ENCODE results near the gene TEAD4. TPM values are rescaled to one million over a fixed set of nuclear protein-coding genes. Genes with fewer than 3 reads are reported as not detected.

TEAD4 gene
- total and polyA plus RNA-seq, 2 experiments from 2014 or later: 68.1 to 145 TPM

GRCh38 chr12:3022961-3023360, 63.8 kb downstream of the TEAD4 start (continued):
- no peak for TF ChIP-seq EZH2phosphoT487 (IDR thresholded peaks at IDR 0.05; ENCODE audit: unreplicated experiment)
- no peak for TF ChIP-seq REST (IDR thresholded peaks at IDR 0.05; ENCODE audit: unreplicated experiment)
- no peak for TF ChIP-seq ZNF114 (CRISPR knock-in tag; IDR thresholded peaks at IDR 0.05)

GRCh38 chr12:3028108-3028507, 68.9 kb downstream of the TEAD4 start:
- no peak overlapping the region for H3K4me3 ChIP-seq
- Mint-ChIP-seq H3K4me1 (no peaks in the 10 kb centered on the region; the same call in 2 of the 3 replicates), H3K27ac (no peak overlapping the region), H3K27me3 (ENCODE audit: insufficient read depth, low read depth, poor library complexity) (peaks cover 10% of the 10 kb centered on the region), H3K9me3 (no peaks in the 10 kb centered on the region), H3K36me3 (ENCODE audit: low read depth) (peaks cover 74% of the 10 kb centered on the region), H3K4me3 (no peak overlapping the region)
- H3K27me3 ChIP-seq (ENCODE audit: insufficient read depth): no peaks in the 10 kb centered on the region
- H3K36me3 ChIP-seq (ENCODE audit: insufficient read depth): peaks cover 37% of the 10 kb centered on the region
- no peaks in the 10 kb centered on the region for H3K4me1 ChIP-seq (ENCODE audit: insufficient read depth)
- ATAC-seq (no peak), DNase-seq (ENCODE audit: low spot score) (no peak)
- H3K79me2 ChIP-seq (replicated peaks; ENCODE audit: insufficient read depth): no peaks in the 10 kb centered on the region
- peaks cover 13% of the 10 kb centered on the region for H4K20me1 ChIP-seq (replicated peaks; ENCODE audit: insufficient read depth)
- no peak overlapping the region for H2AFZ ChIP-seq
- H3K4me2 ChIP-seq: no peak overlapping the region
- no peak for TF ChIP-seq CTCF (conservative IDR thresholded peaks at IDR 0.05; ENCODE audit: low read depth in 2 of 2)
- TF ChIP-seq ZNF331 (CRISPR knock-in tag; IDR thresholded peaks at IDR 0.05; ENCODE audit: low read depth): no peak
- TF ChIP-seq ZNF114 (CRISPR knock-in tag; IDR thresholded peaks at IDR 0.05): no peak
- peaks cover 21% of the 10 kb centered on the region for H3F3A ChIP-seq (replicated peaks; ENCODE audit: low read depth)
- H3K27ac ChIP-seq (ENCODE audit: low read depth): no peak overlapping the region
- H3K9me2 ChIP-seq (ENCODE audit: insufficient read depth): no peaks in the 10 kb centered on the region

GRCh38 chr12:3030821-3031429, 71.7 kb downstream of the TEAD4 start:
- peaks cover 56% of the 10 kb centered on the region for H3K36me3 Mint-ChIP-seq (ENCODE audit: low read depth)
- Histone ChIP-seq H3K4me1 (ENCODE audit: insufficient read depth) (no peaks in the 10 kb centered on the region), H3K27me3 (ENCODE audit: insufficient read depth) (no peaks in the 10 kb centered on the region), H3K36me3 (ENCODE audit: insufficient read depth) (peaks cover 35% of the 10 kb centered on the region), H3F3A (replicated peaks; ENCODE audit: low read depth) (peaks cover 32% of the 10 kb centered on the region), H3K4me3 (no peak overlapping the region), H4K20me1 (replicated peaks; ENCODE audit: insufficient read depth) (peaks cover 33% of the 10 kb centered on the region), H3K9me2 (ENCODE audit: insufficient read depth) (no peaks in the 10 kb centered on the region), H3K27ac (ENCODE audit: low read depth) (no peak overlapping the region; the same call in 1 of the 2 replicates), H3K4me2 (no peak overlapping the region), H3K79me2 (replicated peaks; ENCODE audit: insufficient read depth) (no peaks in the 10 kb centered on the region), H2AFZ (no peak overlapping the region)
- peaks cover 9% of the 10 kb centered on the region for H3K4me1 Mint-ChIP-seq
- peaks cover 15% of the 10 kb centered on the region for H3K27me3 Mint-ChIP-seq (ENCODE audit: insufficient read depth, low read depth, poor library complexity)
- no peak overlapping the region for H3K27ac Mint-ChIP-seq
- DNase-seq (ENCODE audit: low spot score): no peak
- no peak for ATAC-seq
- H3K4me3 Mint-ChIP-seq: no peak overlapping the region
- H3K9me3 Mint-ChIP-seq: no peaks in the 10 kb centered on the region
- TF ChIP-seq ZNF331 (CRISPR knock-in tag; IDR thresholded peaks at IDR 0.05; ENCODE audit: low read depth): no peak
- no peak for TF ChIP-seq JUNB (IDR thresholded peaks at IDR 0.05; ENCODE audit: unreplicated experiment)
- no peak for TF ChIP-seq EZH2phosphoT487 (IDR thresholded peaks at IDR 0.05; ENCODE audit: unreplicated experiment)
- no peak for TF ChIP-seq STAT1 (IDR thresholded peaks at IDR 0.05; ENCODE audit: unreplicated experiment)
- no peak for TF ChIP-seq CREB1 (CRISPR knock-in tag; IDR thresholded peaks at IDR 0.05; ENCODE audit: low read depth)
- TF ChIP-seq EZH2 (IDR thresholded peaks at IDR 0.05; ENCODE audit: low read depth, unreplicated experiment): no peak
- no peak for TF ChIP-seq CTCF (conservative IDR thresholded peaks at IDR 0.05; ENCODE audit: low read depth in 2 of 2)
